Esophagus squamous epithelium (tissue), 5 donors: Measurements from ENCODE around the gene CATSPER3. TPM values are rescaled to one million over a fixed set of nuclear protein-coding genes. Genes with fewer than 3 reads are reported as not detected.
"Not testable (repeated sequence)": the region's sequence is repeated elsewhere in the genome, so short reads cannot be mapped to it uniquely, and the experiment has no call there.

Experiments
- DNase-seq: peaks from one replicate; lab custom pipeline; 2025; lab: John Stamatoyannopoulos, UW
- H3K27ac ChIP-seq, 4 donors: fragments of 200-600 bp; sonication (generic); one replicate each; pipeline ENCODE4 v1.5.1; 2016 to 2019; ENCODE audit warnings: mild to moderate bottlenecking in 1 of 4
- H3K27me3 ChIP-seq, 4 donors: fragments of 200-600 bp; sonication (generic); 1 replicate in 3 of 4; 2 replicates in 1 of 4; pipeline versions ENCODE4 v1.5.1 to v1.6.0; 2017 to 2021; ENCODE audit warnings: antibody characterized with exemption in 1 of 4
- H3K36me3 ChIP-seq, 3 donors: fragments of 200-600 bp; sonication (generic); one replicate each; pipeline ENCODE4 v1.5.1; 2016 to 2019
- H3K4me1 ChIP-seq, 3 donors: fragments of 200-600 bp; sonication (generic); one replicate each; pipeline ENCODE4 v1.5.1; 2017 to 2019
- H3K4me3 ChIP-seq, 4 donors: fragments of 200-600 bp; sonication (generic); 1 replicate in 3 of 4; 2 replicates in 1 of 4; pipeline ENCODE4 v1.5.1; 2016 to 2019; ENCODE audit warnings: mild to moderate bottlenecking in 2 of 4, moderate library complexity in 1 of 4
- H3K9me3 ChIP-seq, 3 donors: fragments of 200-600 bp; sonication (generic); one replicate each; pipeline ENCODE4 v1.5.1; 2016 to 2019
- CTCF ChIP-seq, 6 experiments: fragments of 450-650 bp in 4 of 6; fragments of 200-600 bp in 2 of 6; sonication (generic) in 2 of 6; IDR thresholded peaks; one replicate each; pipeline ENCODE4 v1.5.1; 2016 to 2019; ENCODE audit warnings: antibody characterized with exemption in 6 of 6, mild to moderate bottlenecking in 4 of 6, moderate library complexity in 4 of 6
- POLR2A ChIP-seq, 4 donors: fragments of 450-650 bp; IDR thresholded peaks; one replicate each; pipeline ENCODE4 v1.6.1; 2017; ENCODE audit warnings: antibody characterized with exemption in 4 of 4, mild to moderate bottlenecking in 4 of 4, moderate library complexity in 3 of 4
- WGBS, 2 donors: methylation state at CpG; one replicate each; pipeline ENCODE4 v1.1.5; 2018; 5-methylcytosine and 5-hydroxymethylcytosine counted together
- intact Hi-C: fragments of 100-400 bp; cut with DNase I; formaldehyde crosslinking; loops from one replicate; pipeline ENCODE4 v1.15.0; 2022
- total RNA-seq, 4 donors: library from RNA; depleted of rRNA; stranded (reverse); fragments of >200 nt; gene quantifications; one replicate each; pipeline ENCODE4 v1.1.0, GENCODE V29; 2016
- donor health status: DM: yes; HTN: yes; CAD: no.

Gene CATSPER3
- total RNA-seq, 4 donors from 2014 or later = 0.23 to 0.76 TPM; not detected in 2

- 53 to 57% methylated on average over 2 of the region's 2 CpGs for WGBS, 2 donors
- intact Hi-C loops = no loop called here
- H3K9me3 ChIP-seq = no peaks in the 10 kb centered on the region
- no peaks in the 10 kb centered on the region for H3K27me3 ChIP-seq
- DNase-seq = no peak
- TF ChIP-seq CTCF (IDR thresholded peaks at IDR 0.05) (no peak), POLR2A (IDR thresholded peaks at IDR 0.05) (no peak)
- no peaks in the 10 kb centered on the region for H3K36me3 ChIP-seq
- H3K27ac ChIP-seq = no peak overlapping the region
- H3K4me3 ChIP-seq = no peak overlapping the region
- no peaks in the 10 kb centered on the region for H3K4me1 ChIP-seq
Measured at GRCh38 chr5:134994560-134995156, 27.0 kb downstream of the CATSPER3 start.

- no peaks in the 10 kb centered on the region for H3K27me3 ChIP-seq
- H3K4me3 ChIP-seq = no peak overlapping the region
- H3K36me3 ChIP-seq = no peaks in the 10 kb centered on the region
- TF ChIP-seq POLR2A (IDR thresholded peaks at IDR 0.05) (no peak), CTCF (IDR thresholded peaks at IDR 0.05) (no peak)
- no peak for DNase-seq
- no peaks in the 10 kb centered on the region for H3K4me1 ChIP-seq
- 81 to 93% methylated on average over 8 of the region's 8 CpGs for WGBS, 2 donors
- no peaks in the 10 kb centered on the region for H3K9me3 ChIP-seq
- intact Hi-C loops = no loop called here
- no peak overlapping the region for H3K27ac ChIP-seq
Measured at GRCh38 chr5:134995850-134996402, 28.2 kb downstream of the CATSPER3 start.

- Histone ChIP-seq H3K4me3 (no peak overlapping the region), H3K27me3 (no peaks in the 10 kb centered on the region), H3K4me1 (no peaks in the 10 kb centered on the region), H3K9me3 (no peaks in the 10 kb centered on the region), H3K36me3 (no peaks in the 10 kb centered on the region), H3K27ac (no peak overlapping the region)
- TF ChIP-seq POLR2A (IDR thresholded peaks at IDR 0.05) (no peak), CTCF (IDR thresholded peaks at IDR 0.05) (no peak)
- no peak for DNase-seq
- intact Hi-C loops = no loop called here
- WGBS, 2 donors = 66% methylated on average over 2 of the region's 11 CpGs
Measured at GRCh38 chr5:134997015-134997414, 29.3 kb downstream of the CATSPER3 start.

- intact Hi-C loops = not testable (repeated sequence)
- 91 to 92% methylated on average over 5 of the region's 5 CpGs for WGBS, 2 donors
Measured at GRCh38 chr5:134998068-134998467, 30.4 kb downstream of the CATSPER3 start.

GRCh38 chr5:135004376-135004775, 36.7 kb downstream of the CATSPER3 start:
- no peaks in the 10 kb centered on the region for H3K4me1 ChIP-seq
- intact Hi-C loops = no loop called here
- no peaks in the 10 kb centered on the region for H3K27me3 ChIP-seq
- no peak for TF ChIP-seq CTCF (IDR thresholded peaks at IDR 0.05)
- TF ChIP-seq POLR2A (IDR thresholded peaks at IDR 0.05) = no peak
- peaks cover 0 to 1% (median 0%) of the 10 kb centered on the region in 3 donors for H3K36me3 ChIP-seq
- no peak for DNase-seq
- H3K9me3 ChIP-seq = no peaks in the 10 kb centered on the region
- H3K27ac ChIP-seq = no peak overlapping the region
- no peak overlapping the region for H3K4me3 ChIP-seq
- WGBS, 2 donors = 91 to 94% methylated on average over 3 of the region's 3 CpGs

More at GRCh38 chr5:134998068-134998467, 30.4 kb downstream of the CATSPER3 start:
- not testable (repeated sequence) for H3K27me3 ChIP-seq, H3K27ac ChIP-seq, H3K4me3 ChIP-seq, DNase-seq, H3K4me1 ChIP-seq, H3K36me3 ChIP-seq, H3K9me3 ChIP-seq
